ENCODE results near the gene HOXB4. TPM values are rescaled to one million over a fixed set of nuclear protein-coding genes. Genes with fewer than 3 reads are reported as not detected.
A peak's percentile ranks its signal among the peaks of the same experiment; 100 is the strongest.

HOXB4 gene
- total RNA-seq, 1 experiment from 2014 or later, result 11.3 TPM

- peak overlapping the region; percentile 91 for H3K27ac ChIP-seq (ENCODE audit: low read depth, low read length)
- H3K9ac ChIP-seq (ENCODE audit: low read length), result peak overlapping the region; percentile 63
- no peaks in the 10 kb centered on the region for H3K9me3 ChIP-seq (ENCODE audit: control insufficient read depth in 1 of 2, insufficient read depth in 1 of 2, low read depth in 1 of 2, low read length in 2 of 2)
- intact Hi-C loops (cut with micrococcal nuclease), result no loop called here
- BruUV-seq (replicated peaks), result no TSS peak
- no peaks in the 10 kb centered on the region for H3K36me3 ChIP-seq (ENCODE audit: control insufficient read depth in 1 of 2, insufficient read depth in 2 of 2, low read length in 2 of 2)
- TF ChIP-seq SIN3A (IDR thresholded peaks at IDR 0.05; ENCODE audit: low read depth) (no peak), POLR2AphosphoS5 (IDR thresholded peaks at IDR 0.05; ENCODE audit: low read depth, low read length) (0 out of 2 replicates have a peak, but pooled peaks have one; percentile 4)
- no peak for DNase-seq (ENCODE audit: low read depth, low spot score)
- H3K9me2 ChIP-seq (ENCODE audit: insufficient read depth), result no peaks in the 10 kb centered on the region
- no peaks in the 10 kb centered on the region for H4K20me1 ChIP-seq (ENCODE audit: insufficient read depth)
- H3K79me2 ChIP-seq (ENCODE audit: insufficient read depth, low read length), result peaks cover 90% of the 10 kb centered on the region
- ChIA-PET RAD21 (ENCODE audit: low non-redundant PET in 1 of 2, low total read pairs in 2 of 2, uncharacterized antibody in 2 of 2, unreplicated experiment in 2 of 2) (interaction anchor here in 1 of 2 experiments (1.1 kb wide), 1 partner anchor 323 kb away, joined by 3 read pairs; no protein-coding TSS in a partner anchor), POLR2A (interaction anchor here (1.0 to 1.1 kb wide), 4 partner anchors 18 to 346 kb away, joined by 3 to 4 read pairs (median 3); partner anchors contain the start of gene HOXB8), CTCF (interaction anchor here (0.6 to 1.6 kb wide), 2 partner anchors 275 to 320 kb away, joined by 3 to 4 read pairs; no protein-coding TSS in a partner anchor)
- peak overlapping the region; percentile 57 for H3K4me3 ChIP-seq (replicated peaks in 1 of 2; ENCODE audit: low read depth in 1 of 2, low read length in 2 of 2)
- peak overlapping the region; percentile 98 for H3K4me2 ChIP-seq (ENCODE audit: low read length)
- ATAC-seq, result no peak
- no peaks in the 10 kb centered on the region for H3K27me3 ChIP-seq (ENCODE audit: insufficient read depth, low read length)
- H2AFZ ChIP-seq (ENCODE audit: low read depth, low read length, poor library complexity, severe bottlenecking), result no peak overlapping the region
- peaks cover 27 to 62% of the 10 kb centered on the region in 2 experiments for H3K4me1 ChIP-seq (ENCODE audit: control insufficient read depth in 1 of 2, insufficient read depth in 2 of 2, low read length in 2 of 2)
These were observed 4.6 kb upstream of the HOXB4 start for GRCh38 chr17:48582750-48583069.

GRCh38 chr17:48579760-48580554, 1.8 kb upstream of the HOXB4 start:
- RAD21 ChIA-PET (ENCODE audit: low non-redundant PET in 1 of 2, low total read pairs in 2 of 2, uncharacterized antibody in 2 of 2, unreplicated experiment in 2 of 2), result interaction anchor here in 1 of 2 experiments (0.7 kb wide), 1 partner anchor 27 kb away, joined by 3 read pairs; no protein-coding TSS in a partner anchor
- Histone ChIP-seq H2AFZ (ENCODE audit: low read depth, low read length, poor library complexity, severe bottlenecking) (no peak overlapping the region), H3K79me2 (ENCODE audit: insufficient read depth, low read length) (peaks cover 90% of the 10 kb centered on the region), H3K27ac (ENCODE audit: low read depth, low read length) (peak overlapping the region; percentile 91), H3K27me3 (ENCODE audit: insufficient read depth, low read length) (no peaks in the 10 kb centered on the region), H3K9ac (ENCODE audit: low read length) (peak overlapping the region; percentile 63), H3K36me3 (ENCODE audit: control insufficient read depth in 1 of 2, insufficient read depth in 2 of 2, low read length in 2 of 2) (no peaks in the 10 kb centered on the region), H3K4me2 (ENCODE audit: low read length) (peak overlapping the region; percentile 98), H3K4me3 (replicated peaks in 1 of 2; ENCODE audit: low read depth in 1 of 2, low read length in 2 of 2) (peak overlapping the region; percentile 57 to 58), H3K4me1 (ENCODE audit: control insufficient read depth in 1 of 2, insufficient read depth in 2 of 2, low read length in 2 of 2) (peaks cover 16 to 47% of the 10 kb centered on the region in 2 experiments), H3K9me2 (ENCODE audit: insufficient read depth) (no peaks in the 10 kb centered on the region), H3K9me3 (ENCODE audit: control insufficient read depth in 1 of 2, insufficient read depth in 1 of 2, low read depth in 1 of 2, low read length in 2 of 2) (no peaks in the 10 kb centered on the region), H4K20me1 (ENCODE audit: insufficient read depth) (no peaks in the 10 kb centered on the region)
- POLR2A ChIA-PET, result no interaction called here
- TF ChIP-seq REST (IDR thresholded peaks at IDR 0.05; ENCODE audit: low read depth) (no peak), RAD21 (IDR thresholded peaks at IDR 0.05; ENCODE audit: low read depth) (no peak), ZFX (IDR thresholded peaks at IDR 0.05) (no peak), CEBPB (IDR thresholded peaks at IDR 0.05; ENCODE audit: low read depth) (no peak), YY1 (IDR thresholded peaks at IDR 0.05; ENCODE audit: extremely low read depth, insufficient replicate concordance, low read depth, low read length) (no peak), TCF7L2 (IDR thresholded peaks at IDR 0.05; ENCODE audit: borderline replicate concordance, extremely low read depth, insufficient read depth, insufficient read length) (no peak), EZH2 (IDR thresholded peaks at IDR 0.05) (no peak), EZH2phosphoT487 (IDR thresholded peaks at IDR 0.05; ENCODE audit: borderline replicate concordance) (no peak)
- intact Hi-C loops (cut with micrococcal nuclease), result no loop called here
- DNase-seq (ENCODE audit: low read depth, low spot score) (no peak), ATAC-seq (no peak)
- CTCF ChIA-PET, result interaction anchor here (2.0 kb wide), 1 partner anchor 314 kb away, joined by 5 read pairs; no protein-coding TSS in a partner anchor
- no TSS peak for BruUV-seq (replicated peaks)
